H9 (cell line): ENCODE measurements around the gene STAT3. TPM values are rescaled to one million over a fixed set of nuclear protein-coding genes. Genes with fewer than 3 reads are reported as not detected.
"Not testable (repeated sequence)": the region's sequence is repeated elsewhere in the genome, so short reads cannot be mapped to it uniquely, and the experiment has no call there.

Experiments
- DNase-seq: peaks from one replicate; pipeline ENCODE4 v3.0.0-alpha.2; 2017
- H2AFZ ChIP-seq: one replicate; pipeline ENCODE4 v1.6.1; 2013; ENCODE audit warnings: mild to moderate bottlenecking, low read length, control low read depth, moderate library complexity
- H2AK5ac ChIP-seq: 2 replicates; pipeline ENCODE4 v1.6.1; 2013; ENCODE audit warnings: low read length, control low read depth, mixed read lengths; ENCODE audit not compliant: insufficient read length
- H2BK120ac ChIP-seq: one replicate; pipeline ENCODE4 v1.6.1; 2013; ENCODE audit warnings: low read depth, mild to moderate bottlenecking, low read length, control low read depth, inconsistent platforms; ENCODE audit not compliant: poor library complexity, severe bottlenecking
- H2BK12ac ChIP-seq: 2 replicates; pipeline ENCODE4 v1.6.1; 2013; ENCODE audit warnings: low read length, control low read depth, mixed read lengths, low read depth; ENCODE audit not compliant: insufficient read length
- H2BK15ac ChIP-seq: 2 replicates; pipeline ENCODE4 v1.6.1; 2013; ENCODE audit warnings: low read depth, low read length, control low read depth
- H2BK20ac ChIP-seq: one replicate; pipeline ENCODE4 v1.6.1; 2013; ENCODE audit warnings: low read depth, mild to moderate bottlenecking, low read length, control low read depth, inconsistent platforms; ENCODE audit not compliant: poor library complexity, severe bottlenecking
- H2BK5ac ChIP-seq: 2 replicates; pipeline ENCODE4 v1.6.1; 2013; ENCODE audit warnings: low read length, control low read depth, mixed read lengths; ENCODE audit not compliant: insufficient read length
- H3K14ac ChIP-seq: 2 replicates; pipeline ENCODE4 v1.6.1; 2013; ENCODE audit warnings: low read length, control low read depth; ENCODE audit not compliant: insufficient read depth
- H3K18ac ChIP-seq: 2 replicates; pipeline ENCODE4 v1.6.1; 2013; ENCODE audit warnings: low read depth, mild to moderate bottlenecking, mixed read lengths, low read length, control low read depth; ENCODE audit not compliant: insufficient read length
- H3K23ac ChIP-seq: 2 replicates; pipeline ENCODE4 v1.6.1; 2013; ENCODE audit warnings: low read length, control low read depth, mixed read lengths, low read depth; ENCODE audit not compliant: insufficient read length
- H3K23me2 ChIP-seq: 2 replicates; pipeline ENCODE4 v1.6.1; 2013; ENCODE audit warnings: low read depth, mild to moderate bottlenecking, mixed read lengths, low read length, control low read depth; ENCODE audit not compliant: insufficient read length, poor library complexity, severe bottlenecking
- H3K27ac ChIP-seq: 2 replicates; pipeline ENCODE4 v1.5.1; 2013; ENCODE audit warnings: low read length, control low read depth, mixed read lengths, low read depth; ENCODE audit not compliant: insufficient read length
- H3K27me3 ChIP-seq: 2 replicates; pipeline ENCODE4 v1.6.1; 2013; ENCODE audit warnings: low read length, control low read depth, inconsistent platforms; ENCODE audit not compliant: insufficient read depth
- H3K4ac ChIP-seq: 2 replicates; pipeline ENCODE4 v1.6.1; 2013; ENCODE audit warnings: low read depth, mild to moderate bottlenecking, control low read depth, inconsistent platforms, low read length, moderate library complexity
- H3K4me1 ChIP-seq: 2 replicates; pipeline ENCODE4 v1.6.1; 2013; ENCODE audit warnings: low read length, control low read depth, inconsistent platforms; ENCODE audit not compliant: insufficient read depth
- H3K4me2 ChIP-seq: 2 replicates; pipeline ENCODE4 v1.6.1; 2013; ENCODE audit warnings: low read length, control low read depth, mixed read lengths; ENCODE audit not compliant: insufficient read length, insufficient read depth
- H3K56ac ChIP-seq: 2 replicates; pipeline ENCODE4 v1.6.1; 2013; ENCODE audit warnings: low read depth, mild to moderate bottlenecking, mixed read lengths, low read length, control low read depth; ENCODE audit not compliant: insufficient read length
- H3K79me1 ChIP-seq: 2 replicates; pipeline ENCODE4 v1.6.1; 2013; ENCODE audit warnings: low read depth, mild to moderate bottlenecking, moderate library complexity, low read length, control low read depth, inconsistent platforms; ENCODE audit not compliant: insufficient read depth, poor library complexity, severe bottlenecking
- H3K79me2 ChIP-seq: 2 replicates; pipeline ENCODE4 v1.6.1; 2013; ENCODE audit warnings: low read length, control low read depth, inconsistent platforms; ENCODE audit not compliant: insufficient read depth
- H3K9ac ChIP-seq: 2 replicates; pipeline ENCODE4 v1.6.1; 2013; ENCODE audit warnings: low read length, control low read depth, mixed read lengths; ENCODE audit not compliant: insufficient read length; ENCODE audit errors: extremely low read depth
- H3K9me3 ChIP-seq: one replicate; pipeline ENCODE4 v1.6.1; 2013; ENCODE audit warnings: low read depth, low read length, inconsistent platforms; ENCODE audit not compliant: control insufficient read depth
- H3T11ph ChIP-seq: one replicate; pipeline ENCODE4 v1.6.1; 2013; ENCODE audit warnings: mild to moderate bottlenecking, low read length, control low read depth, inconsistent platforms
- H4K20me1 ChIP-seq: one replicate; pipeline ENCODE4 v1.6.1; 2013; ENCODE audit not compliant: control insufficient read depth, insufficient read length, insufficient read depth
- H4K5ac ChIP-seq: 2 replicates; pipeline ENCODE4 v1.6.1; 2013; ENCODE audit warnings: low read depth, mild to moderate bottlenecking, mixed read lengths, low read length, control low read depth; ENCODE audit not compliant: insufficient read length
- H4K8ac ChIP-seq: replicated peaks from 2 replicates; pipeline ENCODE4 v1.6.1; 2013; ENCODE audit warnings: low read length, control low read depth, mixed read lengths, low read depth; ENCODE audit not compliant: insufficient read length
- H4K91ac ChIP-seq: 2 replicates; pipeline ENCODE4 v1.6.1; 2013; ENCODE audit warnings: low read depth, mild to moderate bottlenecking, moderate library complexity, mixed read lengths, low read length, control low read depth; ENCODE audit not compliant: insufficient read length
- H3K27ac Mint-ChIP-seq, 3 experiments: 2 replicates in 2 of 3; 3 replicates in 1 of 3; pipeline ENCODE4 v1.8.0; 2020 to 2021; ENCODE audit warnings: mixed read lengths in 3 of 3, mild to moderate bottlenecking in 1 of 3, moderate library complexity in 1 of 3
- H3K27me3 Mint-ChIP-seq: 2 replicates; pipeline ENCODE4 v1.8.0; 2021; ENCODE audit warnings: low read depth, mild to moderate bottlenecking, moderate library complexity, mixed read lengths
- H3K36me3 Mint-ChIP-seq, 3 experiments: 2 replicates in 2 of 3; 3 replicates in 1 of 3; pipeline ENCODE4 v1.8.0; 2020 to 2021; ENCODE audit warnings: low read depth in 3 of 3, mixed read lengths in 3 of 3; ENCODE audit not compliant: insufficient read depth in 1 of 3
- H3K4me1 Mint-ChIP-seq, 2 experiments: 2 replicates each; pipeline ENCODE4 v1.8.0; 2020; ENCODE audit warnings: mixed read lengths in 2 of 2
- H3K4me3 Mint-ChIP-seq, 2 experiments: 2 replicates in 1 of 2; 3 replicates in 1 of 2; pipeline ENCODE4 v1.8.0; 2020 to 2021; ENCODE audit warnings: mild to moderate bottlenecking in 2 of 2, mixed read lengths in 2 of 2, moderate library complexity in 1 of 2
- H3K9me3 Mint-ChIP-seq, 2 experiments: 2 replicates in 1 of 2; 3 replicates in 1 of 2; pipeline ENCODE4 v1.8.0; 2020; ENCODE audit warnings: mild to moderate bottlenecking in 2 of 2, mixed read lengths in 2 of 2, moderate library complexity in 1 of 2
- WGBS: extraction: QIAGEN DNeasy Blood & Tissue Kit; methylation state at CpG from one replicate; pipeline ENCODE4 v1.1.7; 2013; ENCODE audit warnings: missing lambda C conversion rate, low lambda C conversion rate, mixed read lengths; ENCODE audit not compliant: insufficient read length; ENCODE audit errors: extremely low coverage; 5-methylcytosine and 5-hydroxymethylcytosine counted together
- total RNA-seq: library from RNA; stranded (reverse); gene quantifications from 2 replicates; pipeline ENCODE4 v1.2.1, GENCODE V29; 2021

STAT3 gene
- total RNA-seq, 1 experiment from 2014 or later, result 83.2 TPM

DNA sequence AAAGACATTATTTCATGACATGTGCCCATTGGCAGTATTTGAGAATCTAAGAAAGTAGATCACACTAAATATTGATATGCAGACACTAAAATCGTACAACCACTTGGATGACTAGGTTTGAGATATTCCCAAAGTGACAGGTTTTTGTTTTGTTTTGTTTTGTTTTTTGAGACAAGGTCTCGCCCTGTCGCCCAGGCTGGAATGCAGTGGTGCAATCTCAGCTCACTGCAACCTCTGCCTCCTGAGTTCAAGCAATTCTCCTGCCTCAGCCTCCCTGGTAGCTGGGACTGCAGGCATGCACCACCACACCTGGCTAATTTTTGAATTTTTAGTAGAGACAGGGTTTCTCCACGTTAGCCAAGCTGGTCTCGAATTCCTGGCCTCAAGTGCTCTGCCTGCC, 19.9 kb downstream of the STAT3 start:
- H3K4me1 Mint-ChIP-seq, result peaks cover 25 to 36% of the 10 kb centered on the region in 2 experiments
- not testable (repeated sequence) for H4K20me1 ChIP-seq, H3K9me3 Mint-ChIP-seq, H4K8ac ChIP-seq, DNase-seq, H3K27me3 ChIP-seq, H3K27ac Mint-ChIP-seq, H3K9me3 ChIP-seq, H2BK20ac ChIP-seq, H3K27me3 Mint-ChIP-seq, H3K4me2 ChIP-seq, H3K9ac ChIP-seq, H3K4me3 Mint-ChIP-seq, H3K56ac ChIP-seq, H3K27ac ChIP-seq, H3T11ph ChIP-seq, H2AK5ac ChIP-seq, H3K23ac ChIP-seq, H2AFZ ChIP-seq, H2BK120ac ChIP-seq, H4K5ac ChIP-seq, H2BK15ac ChIP-seq, H2BK5ac ChIP-seq, H2BK12ac ChIP-seq, H3K4me1 ChIP-seq, H3K23me2 ChIP-seq, H3K14ac ChIP-seq, H3K18ac ChIP-seq, H3K4ac ChIP-seq, H4K91ac ChIP-seq
- Histone ChIP-seq H3K79me2 (peaks cover 26% of the 10 kb centered on the region; the same call in 1 of the 2 replicates), H3K79me1 (peaks cover 15% of the 10 kb centered on the region)
- no CpG with 5 or more reads among the region's 5 CpGs for WGBS
- peaks cover 17 to 34% (median 21%) of the 10 kb centered on the region in 3 experiments for H3K36me3 Mint-ChIP-seq

DNA sequence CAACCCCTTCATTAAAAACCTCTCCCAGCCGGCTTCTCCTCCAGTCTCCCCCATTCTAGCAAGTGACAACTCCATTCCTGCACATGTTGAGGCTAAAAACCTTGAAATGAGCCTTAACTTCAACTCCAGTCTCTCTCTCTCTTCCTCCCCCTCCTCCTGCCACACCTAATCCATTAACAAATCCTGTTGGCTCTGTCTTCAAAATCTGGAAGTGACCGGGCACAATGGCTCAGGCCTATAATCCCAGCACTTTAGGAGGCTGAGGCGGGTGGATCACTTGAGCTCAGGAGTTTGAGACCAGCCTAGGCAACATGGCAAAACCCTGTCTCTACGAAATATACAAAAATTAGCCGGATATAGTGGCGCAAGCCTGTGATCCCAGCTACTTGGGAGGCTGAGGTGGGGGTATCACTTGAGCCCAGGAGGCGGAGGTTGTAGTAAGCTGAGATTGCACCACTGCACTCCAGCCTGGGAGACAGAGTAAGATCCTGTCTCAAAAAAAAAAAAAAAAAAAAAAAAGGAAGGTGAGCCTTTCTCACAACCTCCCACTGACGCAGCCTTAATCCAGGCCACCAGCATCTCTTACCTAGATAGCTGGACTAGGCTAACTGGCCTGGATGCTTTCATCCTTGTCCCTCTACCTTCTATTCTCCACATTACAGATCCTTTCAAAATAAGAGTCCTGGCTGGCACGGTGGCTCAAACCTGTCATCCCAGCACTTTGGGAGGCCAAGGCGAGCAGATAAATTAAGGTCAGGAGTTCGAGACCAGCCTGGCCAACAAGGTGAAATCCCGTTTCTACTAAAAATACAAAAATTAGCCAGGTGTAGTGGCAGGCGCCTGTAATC, 21.8 kb downstream of the STAT3 start:
- H3T11ph ChIP-seq, H3K14ac ChIP-seq, H3K4ac ChIP-seq, H2AK5ac ChIP-seq, H4K5ac ChIP-seq, H3K9me3 ChIP-seq, H3K23me2 ChIP-seq, H3K23ac ChIP-seq, H3K4me2 ChIP-seq, H3K18ac ChIP-seq, H3K9me3 Mint-ChIP-seq, DNase-seq, H2AFZ ChIP-seq, H2BK20ac ChIP-seq, H2BK5ac ChIP-seq, H4K8ac ChIP-seq, H4K91ac ChIP-seq, H3K56ac ChIP-seq, H3K27me3 ChIP-seq, H2BK15ac ChIP-seq, H3K27ac ChIP-seq, H2BK12ac ChIP-seq, H2BK120ac ChIP-seq, H3K9ac ChIP-seq, H3K27me3 Mint-ChIP-seq, H3K79me1 ChIP-seq, H4K20me1 ChIP-seq: not testable (repeated sequence)
- WGBS, result no CpG with 5 or more reads among the region's 13 CpGs
- H3K27ac Mint-ChIP-seq, result peak overlapping the region in 2 of 3 experiments; percentile 37 to 86; a peak in 3 of 7 replicates
- peaks cover 5 to 21% (median 7%) of the 10 kb centered on the region in 3 experiments for H3K36me3 Mint-ChIP-seq
- H3K79me2 ChIP-seq, result peaks cover 30% of the 10 kb centered on the region; the same call in 1 of the 2 replicates
- H3K4me1 Mint-ChIP-seq, result peaks cover 44 to 55% of the 10 kb centered on the region in 2 experiments
- H3K4me3 Mint-ChIP-seq, result peak overlapping the region in 1 of 2 experiments; percentile 46; a peak in 1 of 5 replicates
- H3K4me1 ChIP-seq, result peaks cover 16% of the 10 kb centered on the region
